ENCODE measurements around the gene PHOSPHO2.
"Not testable (repeated sequence)": the region's sequence is repeated elsewhere in the genome, so short reads cannot be mapped to it uniquely, and the experiment has no call there.

Gene PHOSPHO2

GRCh38 chr2:169684712-169685111, 9.6 kb upstream of the PHOSPHO2 start:
- not testable (repeated sequence) for DNase-seq

GRCh38 chr2:169686825-169687224, 7.4 kb upstream of the PHOSPHO2 start:
- not testable (repeated sequence) for DNase-seq

- not testable (repeated sequence) for DNase-seq
Observed at GRCh38 chr2:169687943-169688342, 6.3 kb upstream of the PHOSPHO2 start.

GRCh38 chr2:169690958-169691357, 3.3 kb upstream of the PHOSPHO2 start:
- no peak for DNase-seq

GRCh38 chr2:169692718-169693117, 1.6 kb upstream of the PHOSPHO2 start:
- no peak for DNase-seq

GRCh38 chr2:169693360-169693759, 909 bp upstream of the PHOSPHO2 start:
- DNase-seq, result no peak

GRCh38 chr2:169694894-169695260, 608 bp downstream of the PHOSPHO2 start:
- no peak for DNase-seq

GRCh38 chr2:169696381-169696780, 2.1 kb downstream of the PHOSPHO2 start:
- no peak for DNase-seq

GRCh38 chr2:169699173-169699572, 4.9 kb downstream of the PHOSPHO2 start:
- not testable (repeated sequence) for DNase-seq

GRCh38 chr2:169702996-169703395, 8.7 kb downstream of the PHOSPHO2 start:
- no peak for DNase-seq

- no peak for DNase-seq
Observed at GRCh38 chr2:169704160-169704708, 10.0 kb downstream of the PHOSPHO2 start.

- no peak for DNase-seq
Observed at GRCh38 chr2:169705927-169706326, 11.7 kb downstream of the PHOSPHO2 start.

GRCh38 chr2:169707626-169708025, 13.4 kb downstream of the PHOSPHO2 start:
- no peak for DNase-seq

GRCh38 chr2:169709331-169709730, 15.1 kb downstream of the PHOSPHO2 start:
- DNase-seq, result no peak

GRCh38 chr2:169709981-169710380, 15.7 kb downstream of the PHOSPHO2 start:
- DNase-seq, result no peak

- DNase-seq, result no peak
Observed at GRCh38 chr2:169711751-169712509, 17.7 kb downstream of the PHOSPHO2 start.

GRCh38 chr2:169712791-169713227, 18.5 kb downstream of the PHOSPHO2 start:
- DNase-seq, result no peak

GRCh38 chr2:169713331-169713730, 19.1 kb downstream of the PHOSPHO2 start:
- no peak for DNase-seq

GRCh38 chr2:169714699-169715098, 20.4 kb downstream of the PHOSPHO2 start:
- DNase-seq, result no peak

GRCh38 chr2:169715379-169716237, 21.3 kb downstream of the PHOSPHO2 start:
- no peak for DNase-seq

GRCh38 chr2:169716238-169716886, 22.1 kb downstream of the PHOSPHO2 start:
- no peak for DNase-seq

- no peak for DNase-seq
Observed at GRCh38 chr2:169716938-169717690, 22.8 kb downstream of the PHOSPHO2 start.

Data from activated CD8-positive, alpha-beta memory T cell treated with anti-CD3 and anti-CD28 coated beads, Interleukin-2, amount 50 U/mL, for 4 hours (primary cell).